Tibial artery (tissue), 4 donors: Measurements from ENCODE around the gene PLA2G4D.
A peak's percentile ranks its signal among the peaks of the same experiment; 100 is the strongest.

Source experiments
- DNase-seq, 2 donors: peaks; one replicate each; pipeline ENCODE4 v3.0.0-alpha.2; 2019
- H3K27ac ChIP-seq, 2 donors: fragments of 200-600 bp; sonication (generic) in 1 of 2; 1 replicate in 1 of 2; 2 replicates in 1 of 2; pipeline ENCODE4 v1.5.1; 2018 to 2019; ENCODE audit warnings: mild to moderate bottlenecking in 1 of 2
- H3K27me3 ChIP-seq, 2 donors: fragments of 200-600 bp; sonication (generic) in 1 of 2; one replicate each; pipeline versions ENCODE4 v1.5.1 to v1.6.0; 2016 to 2019
- H3K36me3 ChIP-seq, 3 donors: fragments of 200-600 bp; sonication (generic) in 2 of 3; one replicate each; pipeline ENCODE4 v1.5.1; 2016 to 2019; ENCODE audit warnings: mild to moderate bottlenecking in 2 of 3
- H3K4me1 ChIP-seq, 4 donors: fragments of 200-600 bp; sonication (generic) in 2 of 4; 1 replicate in 3 of 4; 2 replicates in 1 of 4; pipeline ENCODE4 v1.5.1; 2016 to 2019
- H3K4me3 ChIP-seq, 2 donors: fragments of 200-600 bp; sonication (generic) in 1 of 2; 1 replicate in 1 of 2; 2 replicates in 1 of 2; pipeline ENCODE4 v1.5.1; 2018 to 2019; ENCODE audit warnings: mild to moderate bottlenecking in 2 of 2
- H3K9me3 ChIP-seq, 3 donors: fragments of 200-600 bp; sonication (generic) in 1 of 3; one replicate each; pipeline ENCODE4 v1.5.1; 2016 to 2019
- intact Hi-C: fragments of 100-400 bp; cut with DNase I; formaldehyde crosslinking; loops from one replicate; pipeline ENCODE4 v1.15.0; 2023; ENCODE audit warnings: low total_unique reads
- TF ChIP-seq, protein P1 (sequence below), 2 experiments: fragments of 200-600 bp in 1 of 2; fragments of 450-650 bp in 1 of 2; IDR thresholded peaks; one replicate each; pipeline ENCODE4 v1.5.1; 2017 to 2019; ENCODE audit warnings: antibody characterized with exemption in 2 of 2, mild to moderate bottlenecking in 1 of 2, moderate library complexity in 1 of 2

Gene PLA2G4D

DNA sequence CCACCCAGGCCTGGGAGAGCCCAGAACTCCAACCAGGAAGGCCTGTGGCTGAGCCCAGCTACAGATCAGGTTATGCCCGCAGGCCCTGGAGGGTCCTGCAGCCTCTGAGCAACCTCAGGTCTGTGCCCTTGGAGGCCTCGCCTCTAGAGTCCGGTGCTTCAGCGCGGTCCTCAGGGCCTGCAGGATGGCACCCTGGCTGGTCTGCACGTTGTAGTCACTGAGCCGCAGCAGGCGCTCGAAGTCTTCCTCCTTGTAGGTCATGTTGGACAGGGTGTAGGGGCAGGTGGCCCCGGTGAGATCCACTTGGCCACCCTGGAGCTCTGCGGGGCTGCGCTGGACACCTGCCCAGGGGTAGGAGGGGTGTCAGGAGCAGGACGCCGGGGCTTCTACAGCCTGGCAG, 25.8 kb downstream of the PLA2G4D start:
- TF ChIP-seq, protein P1, sequence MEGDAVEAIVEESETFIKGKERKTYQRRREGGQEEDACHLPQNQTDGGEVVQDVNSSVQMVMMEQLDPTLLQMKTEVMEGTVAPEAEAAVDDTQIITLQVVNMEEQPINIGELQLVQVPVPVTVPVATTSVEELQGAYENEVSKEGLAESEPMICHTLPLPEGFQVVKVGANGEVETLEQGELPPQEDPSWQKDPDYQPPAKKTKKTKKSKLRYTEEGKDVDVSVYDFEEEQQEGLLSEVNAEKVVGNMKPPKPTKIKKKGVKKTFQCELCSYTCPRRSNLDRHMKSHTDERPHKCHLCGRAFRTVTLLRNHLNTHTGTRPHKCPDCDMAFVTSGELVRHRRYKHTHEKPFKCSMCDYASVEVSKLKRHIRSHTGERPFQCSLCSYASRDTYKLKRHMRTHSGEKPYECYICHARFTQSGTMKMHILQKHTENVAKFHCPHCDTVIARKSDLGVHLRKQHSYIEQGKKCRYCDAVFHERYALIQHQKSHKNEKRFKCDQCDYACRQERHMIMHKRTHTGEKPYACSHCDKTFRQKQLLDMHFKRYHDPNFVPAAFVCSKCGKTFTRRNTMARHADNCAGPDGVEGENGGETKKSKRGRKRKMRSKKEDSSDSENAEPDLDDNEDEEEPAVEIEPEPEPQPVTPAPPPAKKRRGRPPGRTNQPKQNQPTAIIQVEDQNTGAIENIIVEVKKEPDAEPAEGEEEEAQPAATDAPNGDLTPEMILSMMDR (IDR thresholded peaks at IDR 0.05): no peak
- DNase-seq: peak in 1 of 2 donors; percentile 57
- Histone ChIP-seq H3K36me3 (no peaks in the 10 kb centered on the region), H3K4me1 (no peaks in the 10 kb centered on the region), H3K4me3 (no peak overlapping the region), H3K9me3 (peaks cover 0 to 6% (median 0%) of the 10 kb centered on the region in 3 donors), H3K27me3 (peaks cover 0 to 37% of the 10 kb centered on the region in 2 donors), H3K27ac (no peak overlapping the region)
- intact Hi-C loops: no loop called here

- no peaks in the 10 kb centered on the region for H3K4me1 ChIP-seq
- H3K4me3 ChIP-seq: no peak overlapping the region
- peaks cover 0 to 32% of the 10 kb centered on the region in 2 donors for H3K27me3 ChIP-seq
- TF ChIP-seq, protein P1 (IDR thresholded peaks at IDR 0.05): peak in 1 of 2 experiments; percentile 1
- peaks cover 0 to 6% (median 0%) of the 10 kb centered on the region in 3 donors for H3K9me3 ChIP-seq
- no peaks in the 10 kb centered on the region for H3K36me3 ChIP-seq
- DNase-seq: peak in 1 of 2 donors; percentile 6
- intact Hi-C loops: no loop called here
- no peak overlapping the region for H3K27ac ChIP-seq
Measured at GRCh38 chr15:42066764-42067415, 27.5 kb downstream of the PLA2G4D start.

GRCh38 chr15:42065468-42065867, 28.9 kb downstream of the PLA2G4D start:
- intact Hi-C loops: no loop called here
- peaks cover 0 to 6% (median 0%) of the 10 kb centered on the region in 3 donors for H3K9me3 ChIP-seq
- peaks cover 0 to 26% of the 10 kb centered on the region in 2 donors for H3K27me3 ChIP-seq
- no peak overlapping the region for H3K4me3 ChIP-seq
- peak in 1 of 2 donors; percentile 27 for DNase-seq
- TF ChIP-seq, protein P1 (IDR thresholded peaks at IDR 0.05): no peak
- H3K27ac ChIP-seq: no peak overlapping the region
- H3K4me1 ChIP-seq: no peaks in the 10 kb centered on the region
- no peaks in the 10 kb centered on the region for H3K36me3 ChIP-seq

DNA sequence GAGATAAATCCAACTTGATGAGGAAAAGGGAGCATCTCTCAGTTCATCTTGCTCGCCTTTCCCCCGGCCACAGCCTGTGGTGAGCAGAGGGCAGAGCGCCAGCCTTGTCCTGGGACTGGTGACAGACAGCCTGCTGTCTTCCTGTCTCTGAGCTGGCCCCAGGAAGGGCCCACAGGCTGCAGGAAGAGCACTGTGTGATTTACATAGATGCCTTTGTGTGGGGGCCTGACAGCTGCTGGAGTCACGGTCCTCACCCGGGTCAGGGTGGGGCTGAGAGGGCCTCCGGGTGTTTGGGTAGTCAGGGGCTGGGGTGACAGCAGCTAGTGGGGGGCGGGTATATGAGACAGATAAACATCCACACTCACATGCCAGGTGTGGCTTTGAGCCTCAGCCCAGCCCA, 29.3 kb downstream of the PLA2G4D start:
- TF ChIP-seq, protein P1 (IDR thresholded peaks at IDR 0.05): no peak
- DNase-seq: peak in 1 of 2 donors; percentile 41
- Histone ChIP-seq H3K9me3 (peaks cover 0 to 6% (median 0%) of the 10 kb centered on the region in 3 donors), H3K4me1 (no peaks in the 10 kb centered on the region), H3K27me3 (peaks cover 0 to 26% of the 10 kb centered on the region in 2 donors), H3K27ac (no peak overlapping the region), H3K4me3 (no peak overlapping the region), H3K36me3 (no peaks in the 10 kb centered on the region)
- intact Hi-C loops: no loop called here

DNA sequence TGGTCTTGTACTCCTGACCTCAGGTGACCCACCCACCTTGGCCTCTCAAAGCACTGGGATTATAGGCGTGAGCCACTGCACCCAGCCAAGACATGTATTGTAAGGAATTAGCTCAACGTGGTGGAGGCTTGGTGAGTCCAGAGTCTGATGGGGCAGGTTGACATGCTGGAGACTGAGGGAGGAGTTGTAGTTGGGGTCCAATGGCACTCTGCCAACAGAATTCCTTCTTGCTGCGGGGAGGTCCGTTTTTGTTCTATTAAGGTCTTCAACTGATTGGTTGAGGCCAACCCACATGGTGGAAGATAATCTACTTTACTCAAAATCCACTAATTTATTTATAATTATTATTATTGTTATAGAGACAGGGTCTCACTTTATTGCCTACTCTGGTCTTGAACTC, 30.1 kb downstream of the PLA2G4D start:
- no peak for DNase-seq
- H3K9me3 ChIP-seq: peaks cover 0 to 6% (median 0%) of the 10 kb centered on the region in 3 donors
- peaks cover 0 to 19% of the 10 kb centered on the region in 2 donors for H3K27me3 ChIP-seq
- intact Hi-C loops: no loop called here
- H3K4me1 ChIP-seq: no peaks in the 10 kb centered on the region
- no peak overlapping the region for H3K4me3 ChIP-seq
- TF ChIP-seq, protein P1 (IDR thresholded peaks at IDR 0.05): no peak
- H3K27ac ChIP-seq: no peak overlapping the region
- H3K36me3 ChIP-seq: no peaks in the 10 kb centered on the region
